ENCODE data around the gene PHKG2.

GRCh38 chr16:30700971-30701370 is 47.3 kb upstream of the PHKG2 start:
- TF ChIP-seq CTCF (conservative IDR thresholded peaks at IDR 0.05) (no peak), ZFX (IDR thresholded peaks at IDR 0.05) (no peak)
